K562 (cell line): ENCODE results near the gene DGCR8. TPM values are rescaled to one million over a fixed set of nuclear protein-coding genes. Genes with fewer than 3 reads are reported as not detected.
A peak's percentile ranks its signal among the peaks of the same experiment; 100 is the strongest.

Experiments
- ATAC-seq: fragments of 200-7000 bp; cut with Tn5 transposase; 3 replicates; pipeline ENCODE4 v1.9.1; 2020; ENCODE audit warnings: moderate library complexity
- BruUV-seq: library from RNA; stranded (reverse); fragments of 400-500 nt; replicated peaks from 2 replicates; lab custom pipeline; 2021; lab: Mats Ljungman, UMichigan
- CTCF ChIA-PET: fragments of 300-600 bp; formaldehyde crosslinking; extraction: SDS; loops from one replicate; lab custom pipeline; 2021; ENCODE audit warnings: low intra/inter-chr PET ratio; lab: Yijun Ruan, JAX
- POLR2A ChIA-PET: fragments of 300-600, 350-650 bp; sonication (Branson Sonifier 250); formaldehyde crosslinking; extraction: SDS; loops from one replicate; lab custom pipeline; 2021; ENCODE audit warnings: antibody characterized with exemption, inconsistent platforms; lab: Yijun Ruan, JAX
- DNase-seq, 4 experiments: peaks; one replicate each; pipeline versions ENCODE4 v3.0.0 to v3.0.0-alpha.2; 2011 to 2018; ENCODE audit warnings: low spot score in 3 of 4, mixed read lengths in 3 of 4; ENCODE audit errors: extremely low read depth in 1 of 4
- FAIRE-seq: peaks from 2 replicates; lab custom pipeline; 2011; peaks lifted over from hg19 to GRCh38; lab: Jason Lieb, UNC
- H2AFZ ChIP-seq: 2 replicates; pipeline ENCODE4 v1.6.0; 2011; ENCODE audit warnings: low read depth, low read length, control low read depth, inconsistent platforms
- H3K27ac ChIP-seq: fragments of 200-600 bp; 3 replicates; pipeline ENCODE4 v1.8.0; 2011; ENCODE audit warnings: low read depth, mild to moderate bottlenecking, control low read depth, inconsistent platforms, low read length, moderate library complexity, mixed read lengths; ENCODE audit errors: extremely low read depth
- H3K27me3 ChIP-seq, 2 experiments: fragments of 300-600 bp in 1 of 2; 2 replicates in 1 of 2; 3 replicates in 1 of 2; pipeline versions ENCODE4 v1.6.0 to v1.8.0; 2011; ENCODE audit warnings: inconsistent platforms in 2 of 2, low read length in 2 of 2, mild to moderate bottlenecking in 1 of 2, mixed read lengths in 1 of 2, moderate library complexity in 1 of 2; ENCODE audit not compliant: control insufficient read depth in 2 of 2, insufficient read depth in 2 of 2
- H3K36me3 ChIP-seq: fragments of 300-600 bp; 3 replicates; pipeline ENCODE4 v1.8.0; 2011; ENCODE audit warnings: mild to moderate bottlenecking, low read length, inconsistent platforms; ENCODE audit not compliant: control insufficient read depth, insufficient read depth
- H3K4me1 ChIP-seq, 2 experiments: fragments of 200-600 bp in 1 of 2; replicated peaks in 1 of 2; 2 replicates in 1 of 2; 3 replicates in 1 of 2; pipeline versions ENCODE4 v1.5.1 to v1.8.0; 2011; ENCODE audit warnings: inconsistent platforms in 2 of 2, low read length in 2 of 2, mild to moderate bottlenecking in 1 of 2, mixed read lengths in 1 of 2, moderate library complexity in 1 of 2; ENCODE audit not compliant: control insufficient read depth in 2 of 2, insufficient read depth in 2 of 2
- H3K4me2 ChIP-seq: 2 replicates; pipeline ENCODE4 v1.6.1; 2011; ENCODE audit warnings: low read length, control low read depth, inconsistent platforms, mixed read lengths; ENCODE audit not compliant: insufficient read depth
- H3K4me3 ChIP-seq: fragments of 200-600 bp; sonication (generic), shearing (Covaris generic); 2 replicates; pipeline ENCODE4 v1.5.1; 2016; ENCODE audit warnings: control low read depth, inconsistent platforms
- H3K79me2 ChIP-seq: fragments of 200-600 bp; 3 replicates; pipeline ENCODE4 v1.8.0; 2011; ENCODE audit warnings: low read length, inconsistent platforms; ENCODE audit not compliant: control insufficient read depth, insufficient read depth
- H3K9ac ChIP-seq, 2 experiments: 2 replicates each; pipeline versions ENCODE4 v1.6.0 to v1.6.1; 2011; ENCODE audit warnings: low read depth in 2 of 2, low read length in 2 of 2, control low read depth in 1 of 2, inconsistent platforms in 1 of 2, mild to moderate bottlenecking in 1 of 2, mixed read lengths in 1 of 2; ENCODE audit not compliant: insufficient read depth in 1 of 2
- H3K9me1 ChIP-seq: one replicate; pipeline ENCODE4 v1.6.0; 2011; ENCODE audit warnings: inconsistent platforms, mild to moderate bottlenecking, low read length, moderate library complexity; ENCODE audit not compliant: control insufficient read depth, insufficient read depth
- H3K9me3 ChIP-seq: replicated peaks from 2 replicates; pipeline ENCODE4 v1.5.1; 2011; ENCODE audit warnings: low read depth, low read length, inconsistent platforms; ENCODE audit not compliant: control insufficient read depth, insufficient read depth
- H4K20me1 ChIP-seq: replicated peaks from 2 replicates; pipeline ENCODE4 v1.6.1; 2011; ENCODE audit warnings: low read length, inconsistent platforms, mixed read lengths; ENCODE audit not compliant: control insufficient read depth, insufficient read depth
- CHD2 ChIP-seq: IDR thresholded peaks from 2 replicates; pipeline ENCODE4 v1.6.1; 2011; ENCODE audit warnings: low read depth, low read length
- GTF2F1 ChIP-seq: IDR thresholded peaks from 2 replicates; pipeline ENCODE4 v1.6.1; 2011; ENCODE audit warnings: low read depth, low read length, improper control_type of control experiment
- GTF3C2 ChIP-seq: IDR thresholded peaks from 3 replicates; pipeline ENCODE4 v1.6.1; 2011; ENCODE audit warnings: borderline replicate concordance, mild to moderate bottlenecking, moderate library complexity; ENCODE audit not compliant: insufficient read length; ENCODE audit errors: extremely low read depth
- HBP1 ChIP-seq: fragments of 450-650 bp; formaldehyde crosslinking; IDR thresholded peaks from 2 replicates; pipeline ENCODE4 v1.4.0; 2022; ENCODE audit warnings: missing genetic modification characterization
- KDM1A ChIP-seq, 2 experiments: fragments of 450-650 bp; IDR thresholded peaks; 2 replicates each; pipeline ENCODE4 v1.6.1; 2016; ENCODE audit warnings: mild to moderate bottlenecking in 2 of 2
- KLF1 ChIP-seq: fragments of 450-650 bp; IDR thresholded peaks from 2 replicates; pipeline ENCODE4 v1.6.1; 2016; ENCODE audit warnings: missing genetic modification characterization, missing compliant biosample characterization
- MAZ ChIP-seq, 2 experiments: fragments of 450-650 bp in 1 of 2; sonication (generic) in 1 of 2; formaldehyde crosslinking; IDR thresholded peaks in 1 of 2; conservative IDR thresholded peaks in 1 of 2; 2 replicates each; pipeline versions ENCODE4 v1.4.0 to v1.5.0; 2020; ENCODE audit warnings: mild to moderate bottlenecking in 1 of 2, missing genetic modification reagents in 1 of 2
- PML ChIP-seq: IDR thresholded peaks from 2 replicates; pipeline ENCODE4 v1.6.1; 2012; ENCODE audit warnings: low read length, inconsistent platforms
- THAP12 ChIP-seq: fragments of 250-450 bp; sonication (Bioruptor Pico); IDR thresholded peaks from 2 replicates; pipeline ENCODE4 v1.9.0; 2021; ENCODE audit warnings: mild to moderate bottlenecking, inconsistent platforms
- WHSC1 ChIP-seq: IDR thresholded peaks from one replicate; pipeline ENCODE4 v1.6.1; 2012; ENCODE audit warnings: low read length, control low read depth, inconsistent platforms
- ZBTB26 ChIP-seq: fragments of 450-650 bp; formaldehyde crosslinking; IDR thresholded peaks from 2 replicates; pipeline ENCODE4 v1.4.0; 2022; ENCODE audit warnings: missing genetic modification characterization
- ZNF695 ChIP-seq: fragments of 450-650 bp; formaldehyde crosslinking; IDR thresholded peaks from 2 replicates; pipeline ENCODE4 v1.4.0; 2020; ENCODE audit warnings: mild to moderate bottlenecking, moderate library complexity
- WGBS: fragments of 100-300 bp; shearing (Covaris generic); methylation state at CpG from one replicate; pipeline ENCODE4 v1.1.6; 2016; ENCODE audit warnings: low coverage, mixed read lengths; ENCODE audit not compliant: insufficient coverage; ENCODE audit errors: missing lambda C conversion rate; 5-methylcytosine and 5-hydroxymethylcytosine counted together
- in situ Hi-C: fragments of 300-500 bp; cut with MboI; formaldehyde crosslinking; loops from 4 replicates; pipeline ENCODE4 v1.15.0; 2018; ENCODE audit warnings: inconsistent platforms, mixed read lengths
- intact Hi-C: fragments of 100-400 bp; cut with micrococcal nuclease; formaldehyde crosslinking; loops from 2 replicates; pipeline ENCODE4 v1.14.2; 2022
- polyA plus RNA-seq, 8 experiments: library from polyadenylated mRNA; depleted of rRNA in 4 of 8; stranded (reverse) in 5 of 8; unstranded in 3 of 8; fragments of >200 nt; fragmentation: Nextera tagmentation in 2 of 8; fragmentation: Illumina TruSeq in 1 of 8; extraction: Ambion mirVana in 2 of 8; extraction: Trizol in 1 of 8; gene quantifications; 2 replicates each; pipeline versions ENCODE4 v1.2.1 to v1.2.3, GENCODE V29; 2011 to 2014; ENCODE audit warnings: inconsistent platforms in 1 of 8, missing spikeins in 1 of 8
- total RNA-seq, 7 experiments: library from RNA; depleted of rRNA in 6 of 7; stranded (reverse); fragments of >200 nt in 6 of 7; fragmentation: Illumina TruSeq in 2 of 7; extraction: Trizol in 2 of 7; gene quantifications; 2 replicates each; pipeline versions ENCODE4 v1.2.1 to v1.2.3, GENCODE V29; 2011 to 2021; ENCODE audit warnings: low replicate concordance in 1 of 7

The DGCR8 gene
- total and polyA plus RNA-seq, 9 of the 15 experiments (the other 6 are each of a cell fraction or from before 2014, with no cell fraction given), result 5.9 to 144 (median 80.1) TPM

GRCh38 chr22:20107951-20108756 is 28.1 kb downstream of the DGCR8 start:
- intact Hi-C loops, result no loop called here
- Histone ChIP-seq H3K36me3 (peaks cover 97% of the 10 kb centered on the region), H3K27ac (no peak overlapping the region), H3K4me1 (peaks cover 0 to 58% of the 10 kb centered on the region in 2 experiments; a peak in 3 of 5 replicates), H4K20me1 (peaks cover 80% of the 10 kb centered on the region), H3K9me1 (peaks cover 5% of the 10 kb centered on the region), H3K9ac (peak overlapping the region in 1 of 2 experiments; percentile 48; a peak in 2 of 4 replicates), H3K4me3 (no peak overlapping the region), H3K27me3 (no peaks in the 10 kb centered on the region), H2AFZ (no peak overlapping the region), H3K79me2 (peaks cover 20% of the 10 kb centered on the region), H3K4me2 (no peak overlapping the region), H3K9me3 (no peaks in the 10 kb centered on the region)
- ATAC-seq (no peak), DNase-seq (no peak), FAIRE-seq (no peak)
- ChIA-PET CTCF (no interaction called here), POLR2A (interaction anchor here (0.5 to 20.7 kb wide), 26 partner anchors 10 to 874 kb away, joined by 3 to 513 read pairs (median 3); partner anchors contain the start of genes DGCR6L, LZTR1, RANBP1 and TANGO2)
- in situ Hi-C loops, result no loop called here
- BruUV-seq, result no TSS peak
- WGBS, result 85% methylated on average over 13 of the region's 13 CpGs
- TF ChIP-seq PML (0 out of 2 replicates have a peak, but pooled peaks have one; percentile 27), KDM1A (IDR thresholded peaks at IDR 0.05) (no peak), MAZ (CRISPR knock-in tag; conservative IDR thresholded peaks at IDR 0.05 in 1 of 2, IDR thresholded peaks at IDR 0.05 in 1 of 2) (0 out of 4 replicates have a peak, but pooled peaks of 1 of the 2 experiments have one; percentile 31), KLF1 (tag) (peak; percentile 39; the same call in 1 of the 2 replicates), GTF3C2 (no peak), HBP1 (CRISPR knock-in tag) (peak; percentile 80; the same call in 1 of the 2 replicates), WHSC1 (peak; percentile 34), ZBTB26 (CRISPR knock-in tag) (0 out of 2 replicates have a peak, but pooled peaks have one; percentile 26), ZNF695 (CRISPR knock-in tag) (0 out of 2 replicates have a peak, but pooled peaks have one; percentile 27), CHD2 (peak; percentile 11; the same call in 1 of the 2 replicates), THAP12 (CRISPR knock-in tag) (0 out of 2 replicates have a peak, but pooled peaks have one; percentile 40), GTF2F1 (no peak)
